IMR-90 (cell line): ENCODE data around the gene FXYD5. TPM values are rescaled to one million over a fixed set of nuclear protein-coding genes. Genes with fewer than 3 reads are reported as not detected.

ENCODE experiments used
- ATAC-seq: fragments of 200-7000 bp; cut with Tn5 transposase; 2 replicates; pipeline ENCODE4 v1.9.1; 2020; ENCODE audit warnings: low read depth, mild to moderate bottlenecking, moderate library complexity
- BruUV-seq: library from RNA; stranded (reverse); fragments of 400-500 nt; replicated peaks from 2 replicates; lab custom pipeline; 2021; lab: Mats Ljungman, UMichigan
- CTCF ChIA-PET: fragments of 300-600 bp; formaldehyde crosslinking; extraction: SDS; loops from one replicate; lab custom pipeline; 2021; ENCODE audit warnings: antibody characterized with exemption; lab: Yijun Ruan, JAX
- POLR2A ChIA-PET: fragments of 300-600 bp; sonication (Branson Sonifier 250); formaldehyde crosslinking; loops from one replicate; lab custom pipeline; 2022; ENCODE audit warnings: antibody characterized with exemption; ENCODE audit not compliant: unreplicated experiment; lab: Charles Lee
- DNase-seq: peaks from one replicate; pipeline ENCODE4 v3.0.0; 2013
- H2AFZ ChIP-seq: replicated peaks from 2 replicates; pipeline ENCODE3; 2013; ENCODE audit warnings: low read length, mild to moderate bottlenecking; ENCODE audit not compliant: poor library complexity
- H2AK5ac ChIP-seq: 2 replicates; pipeline ENCODE4 v1.6.1; 2013; ENCODE audit warnings: low read depth, low read length, inconsistent platforms
- H2AK9ac ChIP-seq: replicated peaks from 2 replicates; pipeline ENCODE3; 2013; ENCODE audit warnings: mild to moderate bottlenecking, low read depth, low read length, moderate library complexity; ENCODE audit not compliant: poor library complexity
- H2BK120ac ChIP-seq: 2 replicates; pipeline ENCODE4 v1.6.1; 2013; ENCODE audit warnings: low read depth, low read length, inconsistent platforms
- H2BK15ac ChIP-seq: 3 replicates; pipeline ENCODE4 v1.6.1; 2013; ENCODE audit warnings: low read depth, low read length, inconsistent platforms
- H2BK20ac ChIP-seq: 2 replicates; pipeline ENCODE4 v1.6.1; 2013; ENCODE audit warnings: low read depth, mild to moderate bottlenecking, inconsistent platforms, low read length, moderate library complexity
- H2BK5ac ChIP-seq: 2 replicates; pipeline ENCODE4 v1.6.1; 2013; ENCODE audit warnings: mild to moderate bottlenecking, low read depth, low read length, inconsistent platforms; ENCODE audit not compliant: poor library complexity, severe bottlenecking
- H3K14ac ChIP-seq: replicated peaks from 2 replicates; pipeline ENCODE4 v1.6.1; 2013; ENCODE audit warnings: low read depth, low read length, inconsistent platforms
- H3K18ac ChIP-seq: 2 replicates; pipeline ENCODE4 v1.6.1; 2013; ENCODE audit warnings: low read depth, low read length, control low read depth
- H3K23ac ChIP-seq: 2 replicates; pipeline ENCODE4 v1.6.1; 2013; ENCODE audit warnings: low read depth, low read length, inconsistent platforms
- H3K27ac ChIP-seq: 2 replicates; pipeline ENCODE4 v1.5.1; 2013; ENCODE audit warnings: mild to moderate bottlenecking, control low read depth, low read length; ENCODE audit not compliant: insufficient read depth
- H3K27me3 ChIP-seq: 2 replicates; pipeline ENCODE4 v1.6.1; 2013; ENCODE audit warnings: low read length; ENCODE audit not compliant: control insufficient read depth, insufficient read depth
- H3K36me3 ChIP-seq: 2 replicates; pipeline ENCODE4 v1.6.1; 2013; ENCODE audit warnings: low read length, mixed read lengths; ENCODE audit not compliant: control insufficient read depth, insufficient read depth
- H3K4ac ChIP-seq: 2 replicates; pipeline ENCODE4 v1.6.1; 2013; ENCODE audit warnings: low read depth, low read length, inconsistent platforms
- H3K4me1 ChIP-seq: 2 replicates; pipeline ENCODE4 v1.6.1; 2013; ENCODE audit warnings: low read length, mixed read lengths; ENCODE audit not compliant: control insufficient read depth, insufficient read depth
- H3K4me2 ChIP-seq: 2 replicates; pipeline ENCODE4 v1.6.1; 2013; ENCODE audit warnings: low read depth, mild to moderate bottlenecking, control low read depth, low read length, moderate library complexity
- H3K4me3 ChIP-seq: 2 replicates; pipeline ENCODE4 v1.5.1; 2013; ENCODE audit warnings: low read depth, mild to moderate bottlenecking, control low read depth, low read length, moderate library complexity; ENCODE audit not compliant: insufficient read depth
- H3K56ac ChIP-seq: 2 replicates; pipeline ENCODE4 v1.6.1; 2013; ENCODE audit warnings: low read length, inconsistent platforms; ENCODE audit not compliant: insufficient read depth; ENCODE audit errors: extremely low read depth
- H3K79me1 ChIP-seq, 2 experiments: 2 replicates each; pipeline ENCODE4 v1.6.1; 2013; ENCODE audit warnings: low read length in 2 of 2, inconsistent platforms in 1 of 2, low read depth in 1 of 2
- H3K9ac ChIP-seq: 2 replicates; pipeline ENCODE4 v1.6.1; 2013; ENCODE audit warnings: low read depth, low read length, control low read depth
- H3K9me1 ChIP-seq: 2 replicates; pipeline ENCODE4 v1.6.1; 2013; ENCODE audit warnings: low read length, inconsistent platforms; ENCODE audit not compliant: insufficient read depth
- H3K9me3 ChIP-seq: 2 replicates; pipeline ENCODE4 v1.6.1; 2013; ENCODE audit warnings: low read length; ENCODE audit not compliant: control insufficient read depth, insufficient read depth
- H4K20me1 ChIP-seq: 2 replicates; pipeline ENCODE4 v1.6.1; 2013; ENCODE audit warnings: low read length, inconsistent platforms; ENCODE audit not compliant: insufficient read depth
- H4K5ac ChIP-seq: 2 replicates; pipeline ENCODE4 v1.6.1; 2013; ENCODE audit warnings: mild to moderate bottlenecking, low read depth, low read length, control low read depth
- H4K8ac ChIP-seq, 2 experiments: 2 replicates each; pipeline ENCODE4 v1.6.1; 2013; ENCODE audit warnings: low read depth in 2 of 2, low read length in 2 of 2, control low read depth in 1 of 2, inconsistent platforms in 1 of 2
- H4K91ac ChIP-seq: 2 replicates; pipeline ENCODE4 v1.6.1; 2013; ENCODE audit warnings: low read depth, low read length, inconsistent platforms; ENCODE audit not compliant: insufficient read depth
- BHLHE40 ChIP-seq: fragments of 150-350 bp; IDR thresholded peaks from 2 replicates; pipeline ENCODE4 v1.6.1; 2016; ENCODE audit warnings: mild to moderate bottlenecking, low read depth, low read length
- CEBPB ChIP-seq: IDR thresholded peaks from 2 replicates; pipeline ENCODE4 v1.6.1; 2012; ENCODE audit warnings: low read depth, low read length, improper control_type of control experiment
- CHD1 ChIP-seq: IDR thresholded peaks from 2 replicates; pipeline ENCODE4 v1.6.1; 2012; ENCODE audit warnings: low read depth, low read length, improper control_type of control experiment
- CTCF ChIP-seq: conservative IDR thresholded peaks from 2 replicates; pipeline ENCODE4 v1.5.1; 2012; ENCODE audit warnings: mild to moderate bottlenecking, low read depth, low read length, improper control_type of control experiment
- ELK1 ChIP-seq: fragments of 150-350 bp; IDR thresholded peaks from 2 replicates; pipeline ENCODE4 v1.6.1; 2016; ENCODE audit warnings: low read depth, mild to moderate bottlenecking, low read length, moderate library complexity, borderline replicate concordance
- FOS ChIP-seq: fragments of 150-350 bp; IDR thresholded peaks from 2 replicates; pipeline ENCODE4 v1.6.1; 2016; ENCODE audit warnings: low read depth, low read length
- MAFK ChIP-seq: IDR thresholded peaks from 2 replicates; pipeline ENCODE4 v1.6.1; 2012; ENCODE audit warnings: low read depth, low read length, improper control_type of control experiment
- MAZ ChIP-seq: IDR thresholded peaks from 2 replicates; pipeline ENCODE4 v1.6.1; 2012; ENCODE audit warnings: low read depth, mild to moderate bottlenecking, low read length, improper control_type of control experiment, moderate library complexity, borderline replicate concordance
- MXI1 ChIP-seq: IDR thresholded peaks from 2 replicates; pipeline ENCODE4 v1.6.1; 2012; ENCODE audit warnings: low read depth, mild to moderate bottlenecking, low read length, moderate library complexity, borderline replicate concordance
- POLR2A ChIP-seq: IDR thresholded peaks from 2 replicates; pipeline ENCODE4 v1.6.1; 2012; ENCODE audit warnings: mild to moderate bottlenecking, low read depth, low read length
- RAD21 ChIP-seq: IDR thresholded peaks from 2 replicates; pipeline ENCODE4 v1.6.1; 2012; ENCODE audit warnings: low read length, improper control_type of control experiment
- RCOR1 ChIP-seq: IDR thresholded peaks from 2 replicates; pipeline ENCODE4 v1.6.1; 2012; ENCODE audit warnings: mild to moderate bottlenecking, low read length, improper control_type of control experiment; ENCODE audit not compliant: insufficient replicate concordance
- RFX5 ChIP-seq: IDR thresholded peaks from 2 replicates; pipeline ENCODE4 v1.8.0; 2012; ENCODE audit warnings: low read depth, mild to moderate bottlenecking, low read length, moderate library complexity
- SMC3 ChIP-seq: fragments of 150-350 bp; IDR thresholded peaks from 2 replicates; pipeline ENCODE4 v1.6.1; 2016; ENCODE audit warnings: low read depth, mild to moderate bottlenecking, antibody characterized with exemption, low read length, moderate library complexity
- USF2 ChIP-seq: fragments of 150-350 bp; IDR thresholded peaks from 2 replicates; pipeline ENCODE4 v1.6.1; 2017; ENCODE audit warnings: mild to moderate bottlenecking, antibody characterized with exemption, low read length, low read depth
- WGBS, 2 experiments: methylation state at CpG; one replicate each; pipeline versions ENCODE4 v1.1.5 to v1.1.7; 2013; ENCODE audit warnings: missing lambda C conversion rate in 2 of 2; ENCODE audit not compliant: insufficient read length in 1 of 2; ENCODE audit errors: extremely low coverage in 2 of 2; 5-methylcytosine and 5-hydroxymethylcytosine counted together
- dilution Hi-C: fragments of 300-500 bp; cut with HindIII; formaldehyde crosslinking; loops from one replicate; pipeline ENCODE4 v1.14.3; 2018; ENCODE audit warnings: low sequenced_read_pairs; ENCODE audit not compliant: unreplicated experiment
- in situ Hi-C: fragments of 300-500 bp; cut with MboI; formaldehyde crosslinking; loops from 3 replicates; pipeline ENCODE4 v1.14.3; 2019; ENCODE audit warnings: low sequenced_read_pairs, inconsistent platforms, mixed read lengths
- intact Hi-C: fragments of 100-400 bp; cut with micrococcal nuclease; formaldehyde crosslinking; loops from 2 replicates; pipeline ENCODE4 v1.10.0; 2022
- polyA plus RNA-seq, 3 experiments: library from polyadenylated mRNA; depleted of rRNA; stranded (reverse); fragments of >200 nt; gene quantifications; 2 replicates each; pipeline ENCODE4 v1.2.3, GENCODE V29; 2012; ENCODE audit warnings: low replicate concordance in 1 of 3
- total RNA-seq: library from RNA; depleted of rRNA; stranded (reverse); fragments of >200 nt; gene quantifications from 2 replicates; pipeline ENCODE4 v1.2.3, GENCODE V29; 2012

The FXYD5 gene
- total and polyA plus RNA-seq, 2 of the 4 experiments (the other 2 are of a cell fraction): 53.6 to 245 TPM

GRCh38 chr19:35167251-35168119, 12.9 kb downstream of the FXYD5 start:
- dilution Hi-C loops (no loop called here), intact Hi-C loops (no loop called here), in situ Hi-C loops (no loop called here)
- DNase-seq (no peak), ATAC-seq (no peak)
- Histone ChIP-seq H4K5ac (no peak overlapping the region), H3K4me1 (no peaks in the 10 kb centered on the region), H3K27me3 (no peaks in the 10 kb centered on the region), H3K23ac (no peak overlapping the region; the same call in 1 of the 2 replicates), H3K56ac (no peak overlapping the region), H2AK5ac (no peak overlapping the region), H2AK9ac (peak overlapping the region; percentile 63), H2BK15ac (no peak overlapping the region), H4K91ac (no peak overlapping the region), H3K27ac (no peak overlapping the region), H4K8ac (no peak overlapping the region), H3K9ac (no peak overlapping the region), H3K9me1 (no peaks in the 10 kb centered on the region), H2BK5ac (no peak overlapping the region), H3K14ac (no peak overlapping the region), H3K18ac (no peak overlapping the region), H2BK20ac (no peak overlapping the region), H3K4ac (no peak overlapping the region), H2BK120ac (no peak overlapping the region), H3K36me3 (peaks cover 40% of the 10 kb centered on the region), H3K4me2 (no peak overlapping the region), H3K9me3 (peaks cover 23% of the 10 kb centered on the region), H3K4me3 (no peak overlapping the region), H2AFZ (peak overlapping the region; percentile 32), H4K20me1 (no peaks in the 10 kb centered on the region), H3K79me1 (peaks cover 5% of the 10 kb centered on the region in 2 experiments; a peak in 3 of 4 replicates)
- CTCF ChIA-PET: no interaction called here
- no CpG with 5 or more reads among the region's 5 CpGs for WGBS, 2 experiments
- no TSS peak for BruUV-seq
- POLR2A ChIA-PET: no interaction called here
- TF ChIP-seq ELK1 (no peak), SMC3 (no peak), RAD21 (no peak), RCOR1 (no peak), CTCF (no peak), BHLHE40 (no peak), CHD1 (no peak), RFX5 (no peak), USF2 (no peak), POLR2A (no peak), CEBPB (no peak), MAFK (no peak), MXI1 (no peak), MAZ (no peak), FOS (no peak)
